Endothelial cell of umbilical vein (primary cell): ENCODE results near the gene PDK3. TPM values are rescaled to one million over a fixed set of nuclear protein-coding genes. Genes with fewer than 3 reads are reported as not detected.

ENCODE experiments used
- BruUV-seq: library from RNA; stranded (reverse); fragments of 400-500 nt; replicated peaks from 2 replicates; lab custom pipeline; 2021; lab: Mats Ljungman, UMichigan
- CTCF ChIA-PET: fragments of 300-600, 350-600 bp; sonication (Branson Sonifier 250); formaldehyde crosslinking; loops from one replicate; lab custom pipeline; 2021; ENCODE audit warnings: antibody characterized with exemption, inconsistent platforms; lab: Charles Lee
- POLR2A ChIA-PET: fragments of 300-600, 350-600 bp; sonication (Branson Sonifier 250); formaldehyde crosslinking; loops from one replicate; lab custom pipeline; 2021; ENCODE audit warnings: antibody characterized with exemption, inconsistent platforms; lab: Charles Lee
- DNase-seq: peaks from one replicate; pipeline ENCODE4 v3.0.0-alpha.2; 2011; ENCODE audit warnings: low read depth, low spot score
- FAIRE-seq: peaks from 2 replicates; lab custom pipeline; 2011; peaks lifted over from hg19 to GRCh38; lab: Jason Lieb, UNC
- H2AFZ ChIP-seq: 2 replicates; pipeline ENCODE4 v1.6.0; 2012; ENCODE audit warnings: low read depth, low read length, control low read depth, inconsistent platforms
- H3K27ac ChIP-seq: 2 replicates; pipeline ENCODE4 v1.5.1; 2011; ENCODE audit warnings: low read depth, mild to moderate bottlenecking, control low read depth, low read length, moderate library complexity; ENCODE audit not compliant: insufficient read depth
- H3K27me3 ChIP-seq, 2 experiments: 2 replicates each; pipeline versions ENCODE4 v1.6.0 to v1.6.1; 2011; ENCODE audit warnings: low read length in 2 of 2, mixed read lengths in 1 of 2; ENCODE audit not compliant: control insufficient read depth in 2 of 2, insufficient read depth in 2 of 2
- H3K36me3 ChIP-seq, 2 experiments: 2 replicates in 1 of 2; 3 replicates in 1 of 2; pipeline ENCODE4 v1.5.1; 2011; ENCODE audit warnings: low read length in 2 of 2, mild to moderate bottlenecking in 1 of 2, moderate library complexity in 1 of 2; ENCODE audit not compliant: control insufficient read depth in 2 of 2, insufficient read depth in 2 of 2; ENCODE audit errors: extremely low read depth in 1 of 2
- H3K4me1 ChIP-seq: 3 replicates; pipeline ENCODE4 v1.5.1; 2011; ENCODE audit warnings: mild to moderate bottlenecking, low read length; ENCODE audit not compliant: control insufficient read depth, insufficient read depth; ENCODE audit errors: extremely low read depth
- H3K4me2 ChIP-seq: 2 replicates; pipeline ENCODE4 v1.6.1; 2011; ENCODE audit warnings: low read length, control low read depth, mixed read lengths; ENCODE audit not compliant: insufficient read depth
- H3K4me3 ChIP-seq, 3 experiments: fragments of 200-600 bp in 1 of 3; sonication (generic), shearing (Covaris generic) in 1 of 3; replicated peaks in 1 of 3; 2 replicates each; pipeline ENCODE4 v1.5.1; 2011 to 2016; ENCODE audit warnings: control low read depth in 3 of 3, low read length in 3 of 3, mild to moderate bottlenecking in 2 of 3, inconsistent platforms in 1 of 3, low read depth in 1 of 3, moderate library complexity in 1 of 3; ENCODE audit not compliant: insufficient read depth in 1 of 3
- H3K79me2 ChIP-seq: 2 replicates; pipeline ENCODE4 v1.6.0; 2012; ENCODE audit warnings: low read length, inconsistent platforms; ENCODE audit not compliant: control insufficient read depth, insufficient read depth
- H3K9ac ChIP-seq: replicated peaks from 2 replicates; pipeline ENCODE3; 2011; ENCODE audit warnings: low read length, control low read depth; ENCODE audit not compliant: insufficient read depth; ENCODE audit errors: extremely low read depth
- H3K9me1 ChIP-seq: replicated peaks from 3 replicates; pipeline ENCODE4 v1.6.0; 2011; ENCODE audit warnings: mild to moderate bottlenecking, low read length; ENCODE audit not compliant: control insufficient read depth, insufficient read depth; ENCODE audit errors: extremely low read depth
- H3K9me3 ChIP-seq: replicated peaks from 2 replicates; pipeline ENCODE4 v1.5.1; 2012; ENCODE audit warnings: low read length, inconsistent platforms; ENCODE audit not compliant: control insufficient read depth, insufficient read depth
- H4K20me1 ChIP-seq: replicated peaks from 2 replicates; pipeline ENCODE3; 2011; ENCODE audit warnings: mild to moderate bottlenecking, low read length; ENCODE audit not compliant: control insufficient read depth, insufficient read depth; ENCODE audit errors: extremely low read depth
- CTCF ChIP-seq, 2 donors: IDR thresholded peaks; 1 replicate in 1 of 2; 2 replicates in 1 of 2; pipeline ENCODE4 v1.5.1; 2011; ENCODE audit warnings: low read length in 2 of 2, mild to moderate bottlenecking in 2 of 2, moderate library complexity in 2 of 2, control low read depth in 1 of 2, inconsistent platforms in 1 of 2, low read depth in 1 of 2; ENCODE audit not compliant: insufficient read depth in 1 of 2; ENCODE audit errors: extremely low read depth in 1 of 2
- EZH2 ChIP-seq: IDR thresholded peaks from 2 replicates; pipeline ENCODE4 v1.6.1; 2012; ENCODE audit warnings: borderline replicate concordance, low read depth, mild to moderate bottlenecking, moderate library complexity, low read length, inconsistent platforms; ENCODE audit not compliant: severe bottlenecking
- FOS ChIP-seq: IDR thresholded peaks from 2 replicates; pipeline ENCODE4 v1.6.1; 2011; ENCODE audit warnings: mild to moderate bottlenecking, low read length, moderate library complexity, borderline replicate concordance; ENCODE audit not compliant: insufficient read depth
- GATA2 ChIP-seq: IDR thresholded peaks from 2 replicates; pipeline ENCODE4 v1.7.0; 2011; ENCODE audit warnings: low read depth, mild to moderate bottlenecking, moderate library complexity, mixed read lengths, low read length; ENCODE audit not compliant: insufficient read length, insufficient read depth
- JUN ChIP-seq: IDR thresholded peaks from 2 replicates; pipeline ENCODE4 v1.6.1; 2011; ENCODE audit warnings: borderline replicate concordance, low read depth; ENCODE audit not compliant: insufficient read length, insufficient read depth
- MAX ChIP-seq: IDR thresholded peaks from 2 replicates; pipeline ENCODE4 v1.6.1; 2011; ENCODE audit not compliant: insufficient read depth, insufficient read length
- MYC ChIP-seq: IDR thresholded peaks from one replicate; pipeline ENCODE4 v1.6.1; 2011; ENCODE audit warnings: mild to moderate bottlenecking, low read depth, low read length
- POLR2A ChIP-seq: IDR thresholded peaks from 2 replicates; pipeline ENCODE4 v1.6.1; 2012; ENCODE audit warnings: low read depth, mild to moderate bottlenecking, control low read depth, low read length
- POLR2AphosphoS5 ChIP-seq: IDR thresholded peaks from 2 replicates; pipeline ENCODE4 v1.6.1; 2012; ENCODE audit warnings: low read depth, mild to moderate bottlenecking, control low read depth, low read length, moderate library complexity; ENCODE audit not compliant: insufficient read depth
- dilution Hi-C: fragments of 300-500 bp; cut with MboI; formaldehyde crosslinking; loops from one replicate; pipeline ENCODE4 v1.15.0; 2019; ENCODE audit warnings: low sequenced_read_pairs; ENCODE audit not compliant: extremely low pct_ligation_motif_present
- intact Hi-C: fragments of 100-400 bp; cut with micrococcal nuclease; formaldehyde crosslinking; loops from one replicate; pipeline ENCODE4 v1.10.0; 2022
- polyA plus RNA-seq, 4 experiments: library from polyadenylated mRNA; depleted of rRNA in 3 of 4; stranded (reverse) in 3 of 4; unstranded in 1 of 4; fragments of >200 nt; gene quantifications; 2 replicates each; pipeline versions ENCODE4 v1.2.1 to v1.2.3, GENCODE V29; 2011 to 2012; ENCODE audit warnings: missing spikeins in 1 of 4
- total RNA-seq: library from RNA; stranded (reverse); gene quantifications from 2 replicates; pipeline ENCODE4 v1.2.3, GENCODE V29; 2021

The PDK3 gene
- total and polyA plus RNA-seq, 2 donors (not counting 3 experiments of a cell fraction or from before 2014, with no cell fraction given), result 3.0 to 5.9 TPM

- Histone ChIP-seq H2AFZ (no peak overlapping the region), H3K36me3 (no peaks in the 10 kb centered on the region), H3K4me1 (peaks cover 11% of the 10 kb centered on the region), H3K27me3 (no peaks in the 10 kb centered on the region), H3K4me3 (no peak overlapping the region), H3K9me1 (no peaks in the 10 kb centered on the region), H3K4me2 (no peak overlapping the region), H3K27ac (no peak overlapping the region), H3K79me2 (no peaks in the 10 kb centered on the region), H4K20me1 (no peaks in the 10 kb centered on the region), H3K9ac (no peak overlapping the region), H3K9me3 (no peaks in the 10 kb centered on the region)
- TF ChIP-seq MYC (no peak), POLR2AphosphoS5 (no peak), FOS (no peak), EZH2 (no peak), CTCF (IDR thresholded peaks at IDR 0.05; ENCODE audit: extremely low read depth in 1 of 2, insufficient read depth in 1 of 2, low read depth in 1 of 2, low read length in 2 of 2) (no peak), JUN (no peak), POLR2A (no peak), MAX (no peak), GATA2 (no peak)
- FAIRE-seq, result no peak
- no peak for DNase-seq
- ChIA-PET POLR2A (no interaction called here), CTCF (no interaction called here)
- dilution Hi-C loops, result no loop called here
- no TSS peak for BruUV-seq
- intact Hi-C loops, result loop anchor here (2.0 kb wide), 1 partner anchor 39 kb away; the partner anchor contains the start of gene PDK3
Measured at GRCh38 chrX:24425806-24426205, 39.3 kb upstream of the PDK3 start.
